Measurements from ENCODE around the gene FRRS1.

Gene FRRS1

DNA sequence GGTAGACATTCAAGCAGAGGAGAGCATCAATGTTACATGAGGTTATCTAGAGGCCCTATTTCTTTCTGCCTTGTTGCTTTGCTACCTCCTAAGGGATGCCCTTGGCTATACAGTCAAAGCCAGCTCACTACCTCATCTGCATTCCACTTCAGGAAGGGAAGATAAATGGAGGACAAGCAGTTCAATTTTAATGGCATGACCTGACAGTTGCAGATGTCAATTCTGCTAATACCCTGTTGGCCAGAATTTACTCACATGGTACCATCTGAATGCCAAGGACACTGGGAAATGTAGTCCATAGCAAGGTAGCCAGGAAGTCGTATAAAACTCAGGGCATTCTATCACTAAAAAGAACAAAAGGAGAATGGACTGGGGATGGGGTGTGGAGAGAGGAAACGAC lies 89.0 kb downstream of the FRRS1 start:
- Histone ChIP-seq H2BK5ac (ENCODE audit: low read length) (no peak overlapping the region), H4K91ac (ENCODE audit: low read depth, low read length, poor library complexity) (no peak overlapping the region), H2AFZ (ENCODE audit: low read length) (no peak overlapping the region), H3K23ac (ENCODE audit: low read depth, low read length, poor library complexity) (no peak overlapping the region), H3K9me3 (replicated peaks in 1 of 2; ENCODE audit: control insufficient read depth in 2 of 2, insufficient read depth in 1 of 2, low read depth in 1 of 2, low read length in 2 of 2) (no peaks in the 10 kb centered on the region), H3K4me3 (ENCODE audit: low read length in 2 of 2) (no peak overlapping the region), H2BK12ac (ENCODE audit: low read length) (no peak overlapping the region), H3K79me1 (ENCODE audit: low read depth, low read length) (no peaks in the 10 kb centered on the region), H3K9ac (ENCODE audit: low read depth, low read length, poor library complexity) (no peak overlapping the region), H3K4ac (ENCODE audit: low read length) (no peak overlapping the region), H3K14ac (ENCODE audit: low read length) (no peak overlapping the region), H4K8ac (ENCODE audit: low read depth, low read length) (no peak overlapping the region), H3K27me3 (ENCODE audit: control insufficient read depth in 3 of 3, insufficient read depth in 3 of 3, low read depth in 1 of 3, low read length in 3 of 3) (no peaks in the 10 kb centered on the region), H3K27ac (replicated peaks; ENCODE audit: low read length) (no peak overlapping the region), H2BK15ac (ENCODE audit: low read length) (no peak overlapping the region), H2BK120ac (ENCODE audit: low read depth, low read length) (no peak overlapping the region), H3K4me2 (ENCODE audit: insufficient read depth, low read length, poor library complexity, severe bottlenecking) (no peak overlapping the region), H3K4me1 (ENCODE audit: control insufficient read depth in 2 of 2, insufficient read depth in 1 of 2, low read depth in 1 of 2, low read length in 2 of 2) (peaks cover 5 to 8% of the 10 kb centered on the region in 2 donors), H3K36me3 (replicated peaks in 1 of 2; ENCODE audit: control insufficient read depth in 2 of 2, insufficient read depth in 2 of 2, low read length in 2 of 2) (no peaks in the 10 kb centered on the region), H2AK5ac (ENCODE audit: low read depth, low read length) (no peak overlapping the region), H3K18ac (ENCODE audit: low read length) (no peak overlapping the region)
- no peak for DNase-seq (ENCODE audit: low spot score)
- no CpG with 5 or more reads among the region's 2 CpGs for WGBS, 2 donors (ENCODE audit: extremely low coverage in 2 of 2, insufficient read length in 2 of 2, insufficient replicate concordance in 1 of 2)

DNA sequence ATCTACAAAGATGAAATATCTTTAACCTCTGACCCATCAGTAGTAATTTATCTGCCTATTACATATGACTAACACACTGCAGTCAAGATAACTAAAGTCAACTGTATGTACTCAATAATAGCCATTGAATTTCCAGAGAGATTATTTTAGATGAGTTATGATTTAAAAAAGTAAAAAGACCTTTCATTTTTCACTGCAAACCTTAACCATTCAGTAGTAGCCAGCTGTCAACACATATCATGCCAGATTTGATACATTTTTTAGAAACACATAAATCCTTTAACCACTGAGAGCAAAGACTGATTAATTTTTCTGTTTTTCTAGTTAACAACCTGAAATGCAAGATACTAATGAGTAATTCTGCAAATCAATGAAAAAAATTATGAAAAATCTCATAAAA lies 89.6 kb downstream of the FRRS1 start:
- no peaks in the 10 kb centered on the region for H3K36me3 ChIP-seq (replicated peaks in 1 of 2; ENCODE audit: control insufficient read depth in 2 of 2, insufficient read depth in 2 of 2, low read length in 2 of 2)
- H3K23ac ChIP-seq (ENCODE audit: low read depth, low read length, poor library complexity) = no peak overlapping the region
- H3K4ac ChIP-seq (ENCODE audit: low read length) = no peak overlapping the region
- no peak overlapping the region for H3K14ac ChIP-seq (ENCODE audit: low read length)
- no peak overlapping the region for H2BK15ac ChIP-seq (ENCODE audit: low read length)
- no peak overlapping the region for H3K27ac ChIP-seq (replicated peaks; ENCODE audit: low read length)
- H2BK120ac ChIP-seq (ENCODE audit: low read depth, low read length) = no peak overlapping the region
- no peak overlapping the region for H3K4me2 ChIP-seq (ENCODE audit: insufficient read depth, low read length, poor library complexity, severe bottlenecking)
- H3K18ac ChIP-seq (ENCODE audit: low read length) = no peak overlapping the region
- no peak overlapping the region for H2AK5ac ChIP-seq (ENCODE audit: low read depth, low read length)
- DNase-seq (ENCODE audit: low spot score) = no peak
- no peaks in the 10 kb centered on the region for H3K9me3 ChIP-seq (replicated peaks in 1 of 2; ENCODE audit: control insufficient read depth in 2 of 2, insufficient read depth in 1 of 2, low read depth in 1 of 2, low read length in 2 of 2)
- peaks cover 5 to 13% of the 10 kb centered on the region in 2 donors for H3K4me1 ChIP-seq (ENCODE audit: control insufficient read depth in 2 of 2, insufficient read depth in 1 of 2, low read depth in 1 of 2, low read length in 2 of 2)
- H4K8ac ChIP-seq (ENCODE audit: low read depth, low read length) = no peak overlapping the region
- H2BK12ac ChIP-seq (ENCODE audit: low read length) = no peak overlapping the region
- H3K4me3 ChIP-seq (ENCODE audit: low read length in 2 of 2) = no peak overlapping the region
- H4K91ac ChIP-seq (ENCODE audit: low read depth, low read length, poor library complexity) = no peak overlapping the region
- no peaks in the 10 kb centered on the region for H3K27me3 ChIP-seq (ENCODE audit: control insufficient read depth in 3 of 3, insufficient read depth in 3 of 3, low read depth in 1 of 3, low read length in 3 of 3)
- H2AFZ ChIP-seq (ENCODE audit: low read length) = no peak overlapping the region
- H2BK5ac ChIP-seq (ENCODE audit: low read length) = no peak overlapping the region
- H3K9ac ChIP-seq (ENCODE audit: low read depth, low read length, poor library complexity) = no peak overlapping the region
- H3K79me1 ChIP-seq (ENCODE audit: low read depth, low read length) = no peaks in the 10 kb centered on the region

DNA sequence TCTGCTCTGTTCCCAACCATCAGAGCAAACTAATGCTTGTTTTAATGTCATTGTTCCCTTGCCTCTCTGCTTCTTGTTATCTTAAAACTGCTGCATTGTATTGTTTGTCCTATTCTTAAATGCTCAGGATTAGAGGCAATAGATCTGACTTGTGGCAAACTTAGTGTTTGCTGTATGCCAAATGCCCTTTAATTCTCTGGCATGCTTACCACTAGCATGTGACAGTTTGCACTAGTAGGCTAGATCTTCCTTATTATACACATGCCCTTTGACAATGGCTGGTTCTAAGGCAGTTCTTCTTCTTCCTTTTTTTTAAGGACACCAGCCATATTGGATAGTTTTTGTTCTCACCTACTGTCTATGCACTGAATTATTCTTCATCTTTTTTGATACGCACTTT lies 90.4 kb downstream of the FRRS1 start:
- Histone ChIP-seq H4K8ac (ENCODE audit: low read depth, low read length) (no peak overlapping the region), H3K18ac (ENCODE audit: low read length) (no peak overlapping the region), H3K27me3 (ENCODE audit: control insufficient read depth in 3 of 3, insufficient read depth in 3 of 3, low read depth in 1 of 3, low read length in 3 of 3) (no peaks in the 10 kb centered on the region), H3K4me1 (ENCODE audit: control insufficient read depth in 2 of 2, insufficient read depth in 1 of 2, low read depth in 1 of 2, low read length in 2 of 2) (peaks cover 5 to 13% of the 10 kb centered on the region in 2 donors), H3K4me2 (ENCODE audit: insufficient read depth, low read length, poor library complexity, severe bottlenecking) (no peak overlapping the region), H2BK5ac (ENCODE audit: low read length) (no peak overlapping the region), H3K27ac (replicated peaks; ENCODE audit: low read length) (no peak overlapping the region), H3K36me3 (replicated peaks in 1 of 2; ENCODE audit: control insufficient read depth in 2 of 2, insufficient read depth in 2 of 2, low read length in 2 of 2) (no peaks in the 10 kb centered on the region), H2BK120ac (ENCODE audit: low read depth, low read length) (no peak overlapping the region), H2BK12ac (ENCODE audit: low read length) (no peak overlapping the region), H2BK15ac (ENCODE audit: low read length) (no peak overlapping the region), H3K9me3 (replicated peaks in 1 of 2; ENCODE audit: control insufficient read depth in 2 of 2, insufficient read depth in 1 of 2, low read depth in 1 of 2, low read length in 2 of 2) (no peaks in the 10 kb centered on the region), H3K14ac (ENCODE audit: low read length) (no peak overlapping the region), H3K9ac (ENCODE audit: low read depth, low read length, poor library complexity) (no peak overlapping the region), H3K4ac (ENCODE audit: low read length) (no peak overlapping the region), H4K91ac (ENCODE audit: low read depth, low read length, poor library complexity) (no peak overlapping the region), H2AK5ac (ENCODE audit: low read depth, low read length) (no peak overlapping the region), H3K79me1 (ENCODE audit: low read depth, low read length) (no peaks in the 10 kb centered on the region), H3K23ac (ENCODE audit: low read depth, low read length, poor library complexity) (no peak overlapping the region), H3K4me3 (ENCODE audit: low read length in 2 of 2) (no peak overlapping the region), H2AFZ (ENCODE audit: low read length) (no peak overlapping the region)
- no CpG with 5 or more reads among the region's 1 CpG for WGBS, 2 donors (ENCODE audit: extremely low coverage in 2 of 2, insufficient read length in 2 of 2, insufficient replicate concordance in 1 of 2)
- DNase-seq (ENCODE audit: low spot score) = no peak

DNA sequence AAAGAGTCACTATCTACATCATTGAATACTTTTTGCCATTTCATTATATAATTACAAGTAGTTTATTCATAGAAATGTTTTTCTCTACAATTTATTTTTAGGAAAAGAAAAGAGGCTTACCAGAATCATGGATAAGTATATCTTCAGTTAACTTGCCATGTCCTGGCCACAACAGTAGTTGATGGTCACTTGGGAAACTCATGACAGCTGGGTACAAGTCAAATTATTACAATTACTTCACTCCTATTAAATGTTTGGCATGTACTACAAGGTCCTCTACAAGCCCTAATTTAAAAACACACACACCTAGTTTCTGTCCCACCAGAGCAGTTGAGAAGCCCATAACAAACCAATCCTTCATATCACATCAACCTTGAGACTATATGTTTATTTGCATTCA lies 91.1 kb downstream of the FRRS1 start:
- no peak for DNase-seq (ENCODE audit: low spot score)
- Histone ChIP-seq H2AFZ (ENCODE audit: low read length) (no peak overlapping the region), H3K27me3 (ENCODE audit: control insufficient read depth in 3 of 3, insufficient read depth in 3 of 3, low read depth in 1 of 3, low read length in 3 of 3) (no peaks in the 10 kb centered on the region), H2BK5ac (ENCODE audit: low read length) (no peak overlapping the region), H3K9me3 (replicated peaks in 1 of 2; ENCODE audit: control insufficient read depth in 2 of 2, insufficient read depth in 1 of 2, low read depth in 1 of 2, low read length in 2 of 2) (no peaks in the 10 kb centered on the region), H3K18ac (ENCODE audit: low read length) (no peak overlapping the region), H2BK12ac (ENCODE audit: low read length) (no peak overlapping the region), H4K8ac (ENCODE audit: low read depth, low read length) (no peak overlapping the region), H3K23ac (ENCODE audit: low read depth, low read length, poor library complexity) (no peak overlapping the region), H4K91ac (ENCODE audit: low read depth, low read length, poor library complexity) (no peak overlapping the region), H2BK15ac (ENCODE audit: low read length) (no peak overlapping the region), H3K36me3 (replicated peaks in 1 of 2; ENCODE audit: control insufficient read depth in 2 of 2, insufficient read depth in 2 of 2, low read length in 2 of 2) (no peaks in the 10 kb centered on the region), H3K4me3 (ENCODE audit: low read length in 2 of 2) (no peak overlapping the region), H3K4me2 (ENCODE audit: insufficient read depth, low read length, poor library complexity, severe bottlenecking) (no peak overlapping the region), H3K27ac (replicated peaks; ENCODE audit: low read length) (no peak overlapping the region), H3K9ac (ENCODE audit: low read depth, low read length, poor library complexity) (no peak overlapping the region), H3K14ac (ENCODE audit: low read length) (no peak overlapping the region), H2BK120ac (ENCODE audit: low read depth, low read length) (no peak overlapping the region), H2AK5ac (ENCODE audit: low read depth, low read length) (no peak overlapping the region), H3K79me1 (ENCODE audit: low read depth, low read length) (no peaks in the 10 kb centered on the region), H3K4me1 (ENCODE audit: control insufficient read depth in 2 of 2, insufficient read depth in 1 of 2, low read depth in 1 of 2, low read length in 2 of 2) (peaks cover 5 to 13% of the 10 kb centered on the region in 2 donors), H3K4ac (ENCODE audit: low read length) (no peak overlapping the region)

All from neuronal stem cell (in vitro differentiated cells).